ENCODE measurements around the gene CD109.

GRCh38 chr6:73830119-73830518 is 134.1 kb downstream of the CD109 start:
- no peak for TF ChIP-seq POLR2A (IDR thresholded peaks at IDR 0.05)
- TF ChIP-seq, protein P1, sequence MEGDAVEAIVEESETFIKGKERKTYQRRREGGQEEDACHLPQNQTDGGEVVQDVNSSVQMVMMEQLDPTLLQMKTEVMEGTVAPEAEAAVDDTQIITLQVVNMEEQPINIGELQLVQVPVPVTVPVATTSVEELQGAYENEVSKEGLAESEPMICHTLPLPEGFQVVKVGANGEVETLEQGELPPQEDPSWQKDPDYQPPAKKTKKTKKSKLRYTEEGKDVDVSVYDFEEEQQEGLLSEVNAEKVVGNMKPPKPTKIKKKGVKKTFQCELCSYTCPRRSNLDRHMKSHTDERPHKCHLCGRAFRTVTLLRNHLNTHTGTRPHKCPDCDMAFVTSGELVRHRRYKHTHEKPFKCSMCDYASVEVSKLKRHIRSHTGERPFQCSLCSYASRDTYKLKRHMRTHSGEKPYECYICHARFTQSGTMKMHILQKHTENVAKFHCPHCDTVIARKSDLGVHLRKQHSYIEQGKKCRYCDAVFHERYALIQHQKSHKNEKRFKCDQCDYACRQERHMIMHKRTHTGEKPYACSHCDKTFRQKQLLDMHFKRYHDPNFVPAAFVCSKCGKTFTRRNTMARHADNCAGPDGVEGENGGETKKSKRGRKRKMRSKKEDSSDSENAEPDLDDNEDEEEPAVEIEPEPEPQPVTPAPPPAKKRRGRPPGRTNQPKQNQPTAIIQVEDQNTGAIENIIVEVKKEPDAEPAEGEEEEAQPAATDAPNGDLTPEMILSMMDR (IDR thresholded peaks at IDR 0.05): no peak
